HepG2 (cell line): ENCODE data around the gene SMIM13. TPM values are rescaled to one million over a fixed set of nuclear protein-coding genes. Genes with fewer than 3 reads are reported as not detected.

Experiments
- ATAC-seq: fragments of 200-7000 bp; cut with Tn5 transposase; 3 replicates; pipeline ENCODE4 v1.9.1; 2020; ENCODE audit warnings: mild to moderate bottlenecking, moderate library complexity
- BruUV-seq: library from RNA; stranded (reverse); fragments of 400-500 nt; replicated peaks from 2 replicates; lab custom pipeline; 2021; lab: Mats Ljungman, UMichigan
- CTCF ChIA-PET: fragments of 300-600 bp; formaldehyde crosslinking; extraction: SDS; loops from one replicate; lab custom pipeline; 2021; ENCODE audit warnings: low total read pairs, inconsistent platforms, low intra/inter-chr PET ratio; lab: Yijun Ruan, JAX
- POLR2A ChIA-PET: fragments of 350-600 bp; sonication (Branson Sonifier 250); formaldehyde crosslinking; loops from one replicate; lab custom pipeline; 2020; ENCODE audit warnings: antibody characterized with exemption, inconsistent platforms; lab: Yijun Ruan, JAX
- DNase-seq: peaks from one replicate; pipeline ENCODE4 v3.0.0-alpha.2; 2015; ENCODE audit warnings: low spot score
- FAIRE-seq: peaks from 3 replicates; lab custom pipeline; 2011; peaks lifted over from hg19 to GRCh38; lab: Jason Lieb, UNC
- H2AFZ ChIP-seq: one replicate; pipeline ENCODE4 v1.6.1; 2011; ENCODE audit warnings: low read length, inconsistent platforms
- H3K27ac ChIP-seq: fragments of 300-600 bp; 3 replicates; pipeline ENCODE4 v1.8.0; 2011; ENCODE audit warnings: mixed run types, mild to moderate bottlenecking, mixed read lengths, low read length, inconsistent platforms; ENCODE audit not compliant: insufficient read depth; ENCODE audit errors: extremely low read length
- H3K27me3 ChIP-seq, 2 experiments: fragments of 200-600 bp in 1 of 2; 2 replicates in 1 of 2; 3 replicates in 1 of 2; pipeline versions ENCODE4 v1.6.0 to v1.8.0; 2011; ENCODE audit warnings: low read length in 2 of 2, mild to moderate bottlenecking in 2 of 2, moderate library complexity in 2 of 2, inconsistent platforms in 1 of 2; ENCODE audit not compliant: insufficient read depth in 2 of 2, control insufficient read depth in 1 of 2
- H3K36me3 ChIP-seq, 2 experiments: fragments of 200-600 bp in 1 of 2; replicated peaks in 1 of 2; 2 replicates in 1 of 2; 3 replicates in 1 of 2; pipeline versions ENCODE4 v1.5.1 to v1.8.0; 2011; ENCODE audit warnings: low read length in 2 of 2, inconsistent platforms in 1 of 2; ENCODE audit not compliant: insufficient read depth in 2 of 2, control insufficient read depth in 1 of 2
- H3K4me1 ChIP-seq: 2 replicates; pipeline ENCODE4 v1.5.1; 2012; ENCODE audit warnings: low read length, inconsistent platforms; ENCODE audit not compliant: insufficient read depth
- H3K4me2 ChIP-seq: 2 replicates; pipeline ENCODE4 v1.6.0; 2011; ENCODE audit warnings: low read depth, low read length, inconsistent platforms
- H3K4me3 ChIP-seq, 3 experiments: fragments of 200-600 bp in 1 of 3; sonication (generic), shearing (Covaris generic) in 1 of 3; replicated peaks in 1 of 3; 2 replicates each; pipeline ENCODE4 v1.5.1; 2011 to 2016; ENCODE audit warnings: low read length in 3 of 3, inconsistent platforms in 2 of 3, low read depth in 2 of 3, mild to moderate bottlenecking in 2 of 3, control low read depth in 1 of 3, mixed read lengths in 1 of 3; ENCODE audit not compliant: insufficient read depth in 1 of 3
- H3K79me2 ChIP-seq: one replicate; pipeline ENCODE4 v1.6.1; 2011; ENCODE audit warnings: low read length, inconsistent platforms; ENCODE audit not compliant: insufficient read depth
- H3K9ac ChIP-seq: 2 replicates; pipeline ENCODE4 v1.6.0; 2011; ENCODE audit warnings: mild to moderate bottlenecking, low read depth, low read length, inconsistent platforms; ENCODE audit not compliant: insufficient read depth
- H3K9me3 ChIP-seq: 2 replicates; pipeline ENCODE4 v1.5.1; 2012; ENCODE audit warnings: mild to moderate bottlenecking, low read length
- H4K20me1 ChIP-seq: 2 replicates; pipeline ENCODE4 v1.6.0; 2011; ENCODE audit warnings: inconsistent platforms, mild to moderate bottlenecking, low read length, moderate library complexity; ENCODE audit not compliant: insufficient read depth
- EP300 ChIP-seq, 3 experiments: sonication (generic) in 1 of 3; formaldehyde crosslinking in 1 of 3; IDR thresholded peaks; 2 replicates each; pipeline versions ENCODE4 v1.5.1 to v1.6.1; 2011 to 2020; ENCODE audit warnings: low read depth in 2 of 3, low read length in 2 of 3, borderline replicate concordance in 1 of 3, improper control_type of control experiment in 1 of 3, mild to moderate bottlenecking in 1 of 3, missing genetic modification reagents in 1 of 3, moderate library complexity in 1 of 3
- MTF2 ChIP-seq: sonication (generic); formaldehyde crosslinking; IDR thresholded peaks from 2 replicates; pipeline ENCODE4 v1.5.0; 2020; ENCODE audit warnings: missing genetic modification reagents, borderline replicate concordance
- NFYC ChIP-seq: IDR thresholded peaks from 2 replicates; pipeline ENCODE4 v1.6.1; 2016; ENCODE audit warnings: missing genetic modification reagents, missing compliant biosample characterization
- PAX8 ChIP-seq: sonication (generic); formaldehyde crosslinking; IDR thresholded peaks from 2 replicates; pipeline ENCODE4 v1.8.0; 2022; ENCODE audit warnings: mild to moderate bottlenecking, missing genetic modification reagents, borderline replicate concordance
- PHF20 ChIP-seq: sonication (generic); formaldehyde crosslinking; IDR thresholded peaks from 2 replicates; pipeline ENCODE4 v1.5.0; 2020; ENCODE audit warnings: mild to moderate bottlenecking, missing genetic modification reagents
- SALL1 ChIP-seq: sonication (generic); formaldehyde crosslinking; IDR thresholded peaks from 2 replicates; pipeline ENCODE4 v1.8.0; 2022; ENCODE audit warnings: mild to moderate bottlenecking, missing genetic modification reagents
- ZFP82 ChIP-seq: sonication (generic); formaldehyde crosslinking; IDR thresholded peaks from 2 replicates; pipeline ENCODE4 v1.5.1; 2020; ENCODE audit warnings: mild to moderate bottlenecking, missing genetic modification reagents, borderline replicate concordance
- ZMYM3 ChIP-seq: sonication (generic); formaldehyde crosslinking; IDR thresholded peaks from 2 replicates; pipeline ENCODE4 v1.5.1; 2020; ENCODE audit warnings: mild to moderate bottlenecking, missing genetic modification reagents
- ZMYM4 ChIP-seq: sonication (generic); formaldehyde crosslinking; IDR thresholded peaks from 2 replicates; pipeline ENCODE4 v1.8.1; 2023; ENCODE audit warnings: mild to moderate bottlenecking, missing genetic modification reagents
- ZNF343 ChIP-seq: sonication (generic); formaldehyde crosslinking; IDR thresholded peaks from 2 replicates; pipeline ENCODE4 v1.4.0; 2020; ENCODE audit warnings: mild to moderate bottlenecking, missing genetic modification reagents
- ZNF780A ChIP-seq: sonication (generic); formaldehyde crosslinking; IDR thresholded peaks from 2 replicates; pipeline ENCODE4 v1.8.0; 2022; ENCODE audit warnings: mild to moderate bottlenecking, missing genetic modification reagents, moderate library complexity
- WGBS: methylation state at CpG from one replicate; pipeline ENCODE4 v1.1.6; 2017; ENCODE audit warnings: low lambda C conversion rate; 5-methylcytosine and 5-hydroxymethylcytosine counted together
- in situ Hi-C: cut with HindIII; loops from 2 replicates; pipeline ENCODE4 v1.10.0; 2017; ENCODE audit warnings: low pct_unique_long_range_greater_than_20kb; ENCODE audit not compliant: extremely low pct_ligation_motif_present
- intact Hi-C: fragments of 100-400 bp; cut with micrococcal nuclease; formaldehyde crosslinking; loops from one replicate; pipeline ENCODE4 v1.10.0; 2022; ENCODE audit not compliant: unreplicated experiment
- polyA plus RNA-seq, 8 experiments: library from polyadenylated mRNA; depleted of rRNA in 3 of 8; stranded (reverse) in 7 of 8; unstranded in 1 of 8; fragments of >200 nt; fragmentation: Illumina TruSeq in 4 of 8; extraction: Trizol in 4 of 8; gene quantifications; 2 replicates each; pipeline versions ENCODE4 v1.2.1 to v1.2.3, GENCODE V29; 2011 to 2016; ENCODE audit warnings: low read depth in 4 of 8, missing spikeins in 1 of 8, mixed read lengths in 1 of 8; ENCODE audit not compliant: insufficient read depth in 1 of 8
- total RNA-seq, 5 experiments: library from RNA; depleted of rRNA; stranded (reverse); fragments of >200 nt; fragmentation: Illumina TruSeq; extraction: Trizol; gene quantifications; 2 replicates each; pipeline ENCODE4 v1.2.3, GENCODE V29; 2016; ENCODE audit warnings: low read depth in 1 of 5
- TF ChIP-seq, protein P1 (sequence below): sonication (generic); formaldehyde crosslinking; IDR thresholded peaks from 2 replicates; pipeline ENCODE4 v1.4.0; 2020; ENCODE audit warnings: missing genetic modification reagents, borderline replicate concordance
- TF ChIP-seq, protein P2 (sequence below): sonication (generic); formaldehyde crosslinking; IDR thresholded peaks from 2 replicates; pipeline ENCODE4 v1.5.1; 2020; ENCODE audit warnings: mild to moderate bottlenecking, missing genetic modification reagents, moderate library complexity

SMIM13 gene
- total and polyA plus RNA-seq, 2 of the 13 experiments (the other 11 are each of a cell fraction or from before 2014, with no cell fraction given): 2.7 to 10.2 TPM

DNA sequence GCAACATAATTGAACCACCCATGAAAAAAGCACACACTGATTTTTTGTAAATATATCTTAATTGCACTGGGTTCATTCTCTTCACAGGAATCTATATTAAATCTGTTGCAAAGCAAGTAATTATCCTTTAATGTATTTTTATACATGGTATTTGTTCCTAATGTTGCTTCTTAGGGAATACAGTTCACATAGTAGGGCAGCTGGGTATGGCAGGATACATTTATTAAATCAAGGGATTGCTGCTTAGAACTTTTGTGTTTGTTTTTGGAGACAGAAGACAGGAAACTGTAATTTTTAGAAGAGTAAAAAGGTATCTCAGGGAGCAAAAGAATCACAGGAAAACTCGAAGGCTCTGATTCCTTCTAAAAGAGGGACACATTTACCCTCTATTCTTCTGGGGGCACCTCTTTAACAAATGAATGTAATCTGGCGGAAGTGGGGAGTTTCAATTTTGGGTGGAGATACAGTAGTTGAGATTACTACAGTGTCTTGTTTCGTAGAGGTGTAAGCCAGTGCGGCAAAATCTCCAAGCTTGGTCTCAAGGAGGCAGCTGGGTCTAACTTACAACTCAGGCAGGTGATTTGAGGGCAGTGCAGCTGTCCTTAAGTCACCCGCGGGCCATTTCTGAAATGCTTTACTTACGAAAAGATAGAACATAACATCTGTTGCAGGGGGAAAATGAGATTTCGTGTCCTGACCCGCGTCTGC, 812 bp upstream of the SMIM13 start (continued):
- TF ChIP-seq SALL1: no peak
- 0 out of 2 replicates have a peak, but pooled peaks have one; percentile 9 for TF ChIP-seq MTF2 (CRISPR knock-in tag)
- TF ChIP-seq PHF20: no peak
- TF ChIP-seq ZMYM4 (CRISPR knock-in tag): no peak
- no peak for TF ChIP-seq NFYC
- TF ChIP-seq ZNF343 (CRISPR knock-in tag): no peak
- TF ChIP-seq ZMYM3 (CRISPR knock-in tag): no peak; the same call in 1 of the 2 replicates
- no peak for TF ChIP-seq EP300 (IDR thresholded peaks at IDR 0.05; ENCODE audit: low read depth in 2 of 2, low read length in 2 of 2)
- no peak for TF ChIP-seq EP300 (CRISPR knock-in tag; IDR thresholded peaks at IDR 0.05; ENCODE audit: borderline replicate concordance)

DNA sequence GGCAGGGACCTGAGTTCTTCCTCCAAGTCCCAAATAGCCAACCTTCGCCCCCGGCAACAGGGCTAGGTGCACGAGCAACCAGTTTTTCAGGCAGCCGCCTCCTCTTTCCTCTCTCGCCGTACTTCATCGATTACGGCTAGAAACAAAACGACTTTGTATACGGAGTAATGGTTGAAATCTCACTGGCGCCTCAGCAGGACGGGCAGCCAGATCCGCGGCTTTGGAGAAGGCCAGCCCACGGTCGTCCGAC, 333 bp upstream of the SMIM13 start:
- in situ Hi-C loops (no loop called here), intact Hi-C loops (loop anchor here (1.0 to 5.0 kb wide), 4 partner anchors 49 to 482 kb away; partner anchors contain the start of gene TMEM170B)
- CTCF ChIA-PET: interaction anchor here (0.9 to 1.2 kb wide), 2 partner anchors 403 to 482 kb away, joined by 4 read pairs; no protein-coding TSS in a partner anchor
- peak overlapping the region; percentile 90 for H3K27ac ChIP-seq
- H3K4me2 ChIP-seq: peak overlapping the region; percentile 86
- peaks cover 40% of the 10 kb centered on the region for H3K79me2 ChIP-seq
- no peaks in the 10 kb centered on the region for H3K9me3 ChIP-seq
- no peak for ATAC-seq
- H3K9ac ChIP-seq: peak overlapping the region; percentile 85
- peak overlapping the region; percentile 93 to 99 (median 97) for H3K4me3 ChIP-seq
- POLR2A ChIA-PET: interaction anchor here (0.7 to 1.4 kb wide), 18 partner anchors 10 to 478 kb away, joined by 3 to 13 read pairs (median 3); partner anchors contain the start of genes ERVFRD-1 and TMEM14C
- H3K36me3 ChIP-seq: no peaks in the 10 kb centered on the region
- 1% methylated on average over 16 of the region's 17 CpGs for WGBS
- no peak for FAIRE-seq
- no peak for DNase-seq
- peaks cover 46% of the 10 kb centered on the region for H3K4me1 ChIP-seq
- no peaks in the 10 kb centered on the region; a peak in 1 of 5 replicates for H3K27me3 ChIP-seq
- peak overlapping the region; percentile 81 for H2AFZ ChIP-seq
- BruUV-seq: no TSS peak
- peaks cover 9% of the 10 kb centered on the region; the same call in 1 of the 2 replicates for H4K20me1 ChIP-seq
- TF ChIP-seq, protein P1, sequence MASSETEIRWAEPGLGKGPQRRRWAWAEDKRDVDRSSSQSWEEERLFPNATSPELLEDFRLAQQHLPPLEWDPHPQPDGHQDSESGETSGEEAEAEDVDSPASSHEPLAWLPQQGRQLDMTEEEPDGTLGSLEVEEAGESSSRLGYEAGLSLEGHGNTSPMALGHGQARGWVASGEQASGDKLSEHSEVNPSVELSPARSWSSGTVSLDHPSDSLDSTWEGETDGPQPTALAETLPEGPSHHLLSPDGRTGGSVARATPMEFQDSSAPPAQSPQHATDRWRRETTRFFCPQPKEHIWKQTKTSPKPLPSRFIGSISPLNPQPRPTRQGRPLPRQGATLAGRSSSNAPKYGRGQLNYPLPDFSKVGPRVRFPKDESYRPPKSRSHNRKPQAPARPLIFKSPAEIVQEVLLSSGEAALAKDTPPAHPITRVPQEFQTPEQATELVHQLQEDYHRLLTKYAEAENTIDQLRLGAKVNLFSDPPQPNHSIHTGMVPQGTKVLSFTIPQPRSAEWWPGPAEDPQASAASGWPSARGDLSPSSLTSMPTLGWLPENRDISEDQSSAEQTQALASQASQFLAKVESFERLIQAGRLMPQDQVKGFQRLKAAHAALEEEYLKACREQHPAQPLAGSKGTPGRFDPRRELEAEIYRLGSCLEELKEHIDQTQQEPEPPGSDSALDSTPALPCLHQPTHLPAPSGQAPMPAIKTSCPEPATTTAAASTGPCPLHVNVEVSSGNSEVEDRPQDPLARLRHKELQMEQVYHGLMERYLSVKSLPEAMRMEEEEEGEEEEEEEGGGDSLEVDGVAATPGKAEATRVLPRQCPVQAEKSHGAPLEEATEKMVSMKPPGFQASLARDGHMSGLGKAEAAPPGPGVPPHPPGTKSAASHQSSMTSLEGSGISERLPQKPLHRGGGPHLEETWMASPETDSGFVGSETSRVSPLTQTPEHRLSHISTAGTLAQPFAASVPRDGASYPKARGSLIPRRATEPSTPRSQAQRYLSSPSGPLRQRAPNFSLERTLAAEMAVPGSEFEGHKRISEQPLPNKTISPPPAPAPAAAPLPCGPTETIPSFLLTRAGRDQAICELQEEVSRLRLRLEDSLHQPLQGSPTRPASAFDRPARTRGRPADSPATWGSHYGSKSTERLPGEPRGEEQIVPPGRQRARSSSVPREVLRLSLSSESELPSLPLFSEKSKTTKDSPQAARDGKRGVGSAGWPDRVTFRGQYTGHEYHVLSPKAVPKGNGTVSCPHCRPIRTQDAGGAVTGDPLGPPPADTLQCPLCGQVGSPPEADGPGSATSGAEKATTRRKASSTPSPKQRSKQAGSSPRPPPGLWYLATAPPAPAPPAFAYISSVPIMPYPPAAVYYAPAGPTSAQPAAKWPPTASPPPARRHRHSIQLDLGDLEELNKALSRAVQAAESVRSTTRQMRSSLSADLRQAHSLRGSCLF: no peak; the same call in 1 of the 2 replicates
- no peak for TF ChIP-seq ZNF780A (CRISPR knock-in tag)
- no peak for TF ChIP-seq PAX8 (CRISPR knock-in tag)
- TF ChIP-seq, protein P2, sequence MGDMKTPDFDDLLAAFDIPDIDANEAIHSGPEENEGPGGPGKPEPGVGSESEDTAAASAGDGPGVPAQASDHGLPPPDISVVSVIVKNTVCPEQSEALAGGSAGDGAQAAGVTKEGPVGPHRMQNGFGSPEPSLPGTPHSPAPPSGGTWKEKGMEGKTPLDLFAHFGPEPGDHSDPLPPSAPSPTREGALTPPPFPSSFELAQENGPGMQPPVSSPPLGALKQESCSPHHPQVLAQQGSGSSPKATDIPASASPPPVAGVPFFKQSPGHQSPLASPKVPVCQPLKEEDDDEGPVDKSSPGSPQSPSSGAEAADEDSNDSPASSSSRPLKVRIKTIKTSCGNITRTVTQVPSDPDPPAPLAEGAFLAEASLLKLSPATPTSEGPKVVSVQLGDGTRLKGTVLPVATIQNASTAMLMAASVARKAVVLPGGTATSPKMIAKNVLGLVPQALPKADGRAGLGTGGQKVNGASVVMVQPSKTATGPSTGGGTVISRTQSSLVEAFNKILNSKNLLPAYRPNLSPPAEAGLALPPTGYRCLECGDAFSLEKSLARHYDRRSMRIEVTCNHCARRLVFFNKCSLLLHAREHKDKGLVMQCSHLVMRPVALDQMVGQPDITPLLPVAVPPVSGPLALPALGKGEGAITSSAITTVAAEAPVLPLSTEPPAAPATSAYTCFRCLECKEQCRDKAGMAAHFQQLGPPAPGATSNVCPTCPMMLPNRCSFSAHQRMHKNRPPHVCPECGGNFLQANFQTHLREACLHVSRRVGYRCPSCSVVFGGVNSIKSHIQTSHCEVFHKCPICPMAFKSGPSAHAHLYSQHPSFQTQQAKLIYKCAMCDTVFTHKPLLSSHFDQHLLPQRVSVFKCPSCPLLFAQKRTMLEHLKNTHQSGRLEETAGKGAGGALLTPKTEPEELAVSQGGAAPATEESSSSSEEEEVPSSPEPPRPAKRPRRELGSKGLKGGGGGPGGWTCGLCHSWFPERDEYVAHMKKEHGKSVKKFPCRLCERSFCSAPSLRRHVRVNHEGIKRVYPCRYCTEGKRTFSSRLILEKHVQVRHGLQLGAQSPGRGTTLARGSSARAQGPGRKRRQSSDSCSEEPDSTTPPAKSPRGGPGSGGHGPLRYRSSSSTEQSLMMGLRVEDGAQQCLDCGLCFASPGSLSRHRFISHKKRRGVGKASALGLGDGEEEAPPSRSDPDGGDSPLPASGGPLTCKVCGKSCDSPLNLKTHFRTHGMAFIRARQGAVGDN (CRISPR knock-in tag): no peak
- TF ChIP-seq ZFP82 (CRISPR knock-in tag): no peak; the same call in 1 of the 2 replicates
